ES-I3 (cell line): ENCODE data around the gene HOXD10.

Experiments used
- H3K36me3 ChIP-seq: 2 replicates; pipeline ENCODE4 v1.6.1; 2013; ENCODE audit warnings: mild to moderate bottlenecking, low read length, control low read depth, moderate library complexity; ENCODE audit not compliant: insufficient read depth
- H3K4me1 ChIP-seq: 2 replicates; pipeline ENCODE4 v1.6.1; 2013; ENCODE audit warnings: mild to moderate bottlenecking, control low read depth, low read length; ENCODE audit not compliant: insufficient read depth
- H3K9ac ChIP-seq: 2 replicates; pipeline ENCODE4 v1.6.1; 2013; ENCODE audit warnings: low read depth, mild to moderate bottlenecking, low read length, moderate library complexity
- H3K9me3 ChIP-seq: 2 replicates; pipeline ENCODE4 v1.6.1; 2013; ENCODE audit warnings: mild to moderate bottlenecking, low read length, moderate library complexity; ENCODE audit not compliant: control insufficient read depth, insufficient read depth

The HOXD10 gene

DNA sequence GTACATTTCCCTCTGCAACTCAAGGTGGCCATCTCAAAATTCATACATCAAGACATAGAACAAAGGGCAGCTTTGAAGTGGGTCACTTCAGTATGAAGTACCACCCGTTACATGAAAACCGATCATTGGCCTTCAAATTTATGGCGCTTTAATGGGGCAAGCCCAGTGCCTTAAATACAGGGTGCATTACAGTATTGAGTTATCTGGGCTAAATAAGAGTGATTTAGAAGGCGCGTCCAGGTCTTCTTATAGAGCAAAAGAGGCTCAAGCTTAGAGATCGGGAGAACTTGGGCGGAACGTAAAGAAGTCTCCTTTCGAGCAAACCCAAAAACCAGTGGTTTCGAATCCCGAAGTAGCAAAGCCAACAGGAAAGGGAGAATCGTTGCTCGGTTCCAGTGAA is 47.6 kb downstream of the HOXD10 start:
- Histone ChIP-seq H3K4me1 (no peaks in the 10 kb centered on the region; the same call in 1 of the 2 replicates), H3K9ac (no peak overlapping the region), H3K9me3 (no peaks in the 10 kb centered on the region), H3K36me3 (no peaks in the 10 kb centered on the region)

DNA sequence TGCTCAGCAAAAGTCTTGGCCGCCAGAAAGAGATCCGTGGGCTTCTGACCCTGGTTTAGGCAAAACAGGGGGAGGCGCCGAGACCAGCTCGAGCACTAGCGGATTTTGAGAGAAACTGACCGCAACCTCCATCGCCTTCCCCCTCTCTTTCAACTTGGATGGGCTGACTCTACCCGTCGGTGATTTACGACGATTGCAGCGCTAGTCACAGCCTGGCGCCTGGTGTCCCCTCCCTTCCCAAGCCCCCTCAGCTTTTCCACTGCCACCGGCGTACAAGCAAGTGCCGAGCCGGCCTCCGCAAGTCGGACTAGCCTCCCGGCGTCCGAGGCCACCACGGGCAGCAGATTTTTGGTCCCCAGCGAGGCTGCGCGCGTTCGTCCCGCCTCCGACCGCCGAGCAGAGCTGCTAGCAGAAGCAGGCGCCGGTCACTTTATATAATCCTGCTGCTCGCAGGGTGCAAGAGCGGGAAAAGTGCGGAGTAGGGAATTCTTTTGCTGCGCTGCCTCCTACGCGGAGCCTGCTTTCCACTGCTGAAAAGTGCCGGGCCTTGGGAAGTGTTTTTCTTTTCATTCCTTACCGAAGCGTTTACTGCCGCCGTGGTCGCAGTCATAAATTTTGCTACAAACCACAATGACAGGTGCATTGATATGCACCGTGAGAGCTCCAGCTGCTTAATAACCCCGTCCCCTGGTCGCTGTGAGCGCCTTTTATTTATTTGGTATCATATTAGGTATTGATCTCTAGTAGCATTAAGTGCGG is 48.2 kb downstream of the HOXD10 start:
- no peak overlapping the region; the same call in 1 of the 2 replicates for H3K9ac ChIP-seq
- H3K36me3 ChIP-seq = no peaks in the 10 kb centered on the region
- H3K4me1 ChIP-seq = no peaks in the 10 kb centered on the region; the same call in 1 of the 2 replicates
- H3K9me3 ChIP-seq = no peaks in the 10 kb centered on the region

DNA sequence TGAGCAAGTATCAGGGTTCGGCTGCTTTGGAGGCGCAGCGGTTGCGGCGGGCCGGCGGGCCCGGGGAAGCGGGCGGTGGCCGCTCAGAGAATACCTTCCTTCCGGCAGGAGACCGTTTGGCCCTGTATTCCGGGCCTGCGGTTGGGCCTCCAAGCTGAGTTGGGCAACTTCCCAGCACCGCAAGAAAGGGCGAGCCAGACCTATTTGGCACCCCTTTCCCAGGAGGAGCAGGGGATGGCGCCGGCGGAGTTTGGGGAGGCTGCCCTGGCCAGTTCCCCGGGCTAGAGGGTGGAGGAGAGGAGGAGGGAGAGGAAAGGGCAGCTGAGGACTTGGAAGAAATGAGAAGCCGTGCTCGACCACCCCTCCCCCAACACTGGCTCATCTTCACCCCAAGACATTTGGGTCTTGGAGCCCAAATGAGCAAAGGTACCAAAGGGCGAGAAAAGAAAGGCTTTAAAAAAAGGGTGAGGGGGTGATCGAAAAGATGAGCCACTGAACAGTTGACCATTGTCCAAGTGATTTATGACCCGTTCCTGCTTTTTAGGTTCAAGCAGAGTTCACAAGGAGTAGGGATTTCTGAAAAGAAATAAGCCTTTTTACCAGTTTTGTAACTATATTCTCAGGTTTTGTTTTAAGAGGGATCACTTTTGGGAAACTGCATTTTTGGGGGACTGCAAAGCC is 48.9 kb downstream of the HOXD10 start:
- Histone ChIP-seq H3K9ac (no peak overlapping the region), H3K36me3 (no peaks in the 10 kb centered on the region), H3K9me3 (no peaks in the 10 kb centered on the region), H3K4me1 (no peaks in the 10 kb centered on the region)

DNA sequence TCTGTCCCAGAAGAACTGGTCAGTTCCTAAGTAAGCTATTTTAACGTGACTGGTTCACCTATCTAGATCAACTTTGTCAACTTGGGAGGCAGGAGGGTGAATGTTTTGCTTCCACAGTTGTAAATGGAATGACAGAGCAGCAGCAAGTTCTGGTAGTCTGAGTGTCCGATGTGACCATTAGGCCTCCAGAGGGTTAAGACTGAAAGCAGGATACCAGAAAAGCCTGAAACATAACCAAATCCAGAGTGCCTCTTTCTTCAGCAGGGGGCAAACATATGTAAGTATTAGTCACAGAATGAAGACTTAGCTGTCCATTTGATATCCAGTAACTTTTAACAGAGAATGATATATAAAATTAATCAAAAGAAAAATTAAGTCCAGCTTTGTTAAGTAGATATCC is 49.7 kb downstream of the HOXD10 start:
- H3K9ac ChIP-seq = no peak overlapping the region
- no peaks in the 10 kb centered on the region for H3K9me3 ChIP-seq
- H3K4me1 ChIP-seq = no peaks in the 10 kb centered on the region
- no peaks in the 10 kb centered on the region for H3K36me3 ChIP-seq

DNA sequence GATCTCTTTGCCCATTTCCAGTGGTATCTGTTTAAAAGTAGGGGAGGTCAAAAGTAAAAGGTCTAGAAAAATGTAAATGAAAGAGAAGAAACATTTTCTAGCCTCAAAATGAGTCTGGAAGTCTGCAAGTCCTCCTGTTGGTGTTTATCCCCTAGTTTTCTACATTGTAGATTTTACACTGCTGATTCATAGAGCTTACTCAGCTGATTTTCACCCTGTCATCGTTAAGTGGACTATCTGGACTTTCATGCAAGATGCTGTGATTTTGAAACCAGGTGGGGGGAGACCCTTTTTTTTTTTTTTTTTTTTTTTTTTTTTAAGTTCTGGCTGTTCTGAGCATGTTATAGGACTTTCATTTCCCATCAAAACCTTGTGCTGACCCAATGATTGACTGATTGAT is 50.8 kb downstream of the HOXD10 start:
- Histone ChIP-seq H3K36me3 (no peaks in the 10 kb centered on the region), H3K9ac (no peak overlapping the region), H3K9me3 (no peaks in the 10 kb centered on the region), H3K4me1 (no peaks in the 10 kb centered on the region)

DNA sequence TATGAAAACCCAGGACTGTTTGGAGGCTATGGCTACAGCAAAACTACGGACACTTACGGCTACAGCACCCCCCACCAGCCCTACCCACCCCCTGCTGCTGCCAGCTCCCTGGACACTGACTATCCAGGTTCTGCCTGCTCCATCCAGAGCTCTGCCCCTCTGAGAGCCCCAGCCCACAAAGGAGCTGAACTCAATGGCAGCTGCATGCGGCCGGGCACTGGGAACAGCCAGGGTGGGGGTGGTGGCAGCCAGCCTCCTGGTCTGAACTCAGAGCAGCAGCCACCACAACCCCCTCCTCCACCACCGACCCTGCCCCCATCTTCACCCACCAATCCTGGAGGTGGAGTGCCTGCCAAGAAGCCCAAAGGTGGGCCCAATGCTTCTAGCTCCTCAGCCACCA is 52.6 kb downstream of the HOXD10 start:
- Histone ChIP-seq H3K36me3 (no peaks in the 10 kb centered on the region), H3K4me1 (no peaks in the 10 kb centered on the region), H3K9me3 (no peaks in the 10 kb centered on the region), H3K9ac (no peak overlapping the region)
